Spleen (tissue), 7 donors: ENCODE data around the gene ZC3H7B.

Experiments
- POLR2A ChIP-seq, 3 donors: fragments of 450-650 bp; IDR thresholded peaks; one replicate each; pipeline ENCODE4 v1.5.1; 2017; ENCODE audit warnings: antibody characterized with exemption in 3 of 3, mild to moderate bottlenecking in 1 of 3
- TF ChIP-seq, protein P1 (sequence below), 11 experiments: fragments of 200-600 bp in 7 of 11; fragments of 450-650 bp in 4 of 11; sonication (generic) in 4 of 11; IDR thresholded peaks in 8 of 11; conservative IDR thresholded peaks in 3 of 11; 1 replicate in 7 of 11; 2 replicates in 4 of 11; pipeline versions ENCODE4 v1.4.0 to v1.8.0; 2016 to 2021; ENCODE audit warnings: antibody characterized with exemption in 11 of 11, inconsistent platforms in 4 of 11, mild to moderate bottlenecking in 1 of 11
- donor health status: DM: no; HTN: no; CAD: no; lungs with moderate emphysema.
- donor health status: DM: no; HTN: no; CAD: no.
- donor health status: DM: no; HTN: no; CAD: no.

DNA sequence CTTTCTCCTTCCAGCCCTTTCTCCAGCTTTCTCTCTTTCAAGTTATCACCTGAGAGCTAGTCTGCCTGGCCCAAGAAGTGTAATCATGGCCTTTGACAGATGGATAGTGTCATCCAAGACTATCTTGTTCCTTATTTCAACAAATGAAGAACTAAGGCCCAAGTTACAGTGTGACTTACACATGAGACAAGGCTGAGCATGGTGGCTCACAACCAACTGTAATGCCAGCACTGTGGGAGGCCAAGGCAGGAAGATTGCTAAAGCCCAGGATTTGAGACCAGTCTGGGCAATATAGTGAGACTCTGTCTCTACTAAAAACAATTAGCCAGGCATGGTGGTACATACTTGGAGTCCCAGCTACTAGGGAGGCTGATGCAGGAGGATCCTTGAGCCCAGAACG is 11.7 kb upstream of the ZC3H7B start:
- TF ChIP-seq POLR2A (IDR thresholded peaks at IDR 0.05) = no peak
- TF ChIP-seq, protein P1, sequence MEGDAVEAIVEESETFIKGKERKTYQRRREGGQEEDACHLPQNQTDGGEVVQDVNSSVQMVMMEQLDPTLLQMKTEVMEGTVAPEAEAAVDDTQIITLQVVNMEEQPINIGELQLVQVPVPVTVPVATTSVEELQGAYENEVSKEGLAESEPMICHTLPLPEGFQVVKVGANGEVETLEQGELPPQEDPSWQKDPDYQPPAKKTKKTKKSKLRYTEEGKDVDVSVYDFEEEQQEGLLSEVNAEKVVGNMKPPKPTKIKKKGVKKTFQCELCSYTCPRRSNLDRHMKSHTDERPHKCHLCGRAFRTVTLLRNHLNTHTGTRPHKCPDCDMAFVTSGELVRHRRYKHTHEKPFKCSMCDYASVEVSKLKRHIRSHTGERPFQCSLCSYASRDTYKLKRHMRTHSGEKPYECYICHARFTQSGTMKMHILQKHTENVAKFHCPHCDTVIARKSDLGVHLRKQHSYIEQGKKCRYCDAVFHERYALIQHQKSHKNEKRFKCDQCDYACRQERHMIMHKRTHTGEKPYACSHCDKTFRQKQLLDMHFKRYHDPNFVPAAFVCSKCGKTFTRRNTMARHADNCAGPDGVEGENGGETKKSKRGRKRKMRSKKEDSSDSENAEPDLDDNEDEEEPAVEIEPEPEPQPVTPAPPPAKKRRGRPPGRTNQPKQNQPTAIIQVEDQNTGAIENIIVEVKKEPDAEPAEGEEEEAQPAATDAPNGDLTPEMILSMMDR (IDR thresholded peaks at IDR 0.05 in 8 of 11, conservative IDR thresholded peaks at IDR 0.05 in 3 of 11) = no peak
